ENCODE measurements around the gene ARHGAP18. TPM values are rescaled to one million over a fixed set of nuclear protein-coding genes. Genes with fewer than 3 reads are reported as not detected.

Gene ARHGAP18
- total RNA-seq, 1 donor from 2014 or later = 3.9 TPM

- Mint-ChIP-seq H3K27ac (no peak overlapping the region), H3K4me3 (no peak overlapping the region), H3K9me3 (no peaks in the 10 kb centered on the region), H3K27me3 (ENCODE audit: insufficient read depth, low read depth) (no peaks in the 10 kb centered on the region), H3K4me1 (peaks cover 7% of the 10 kb centered on the region), H3K36me3 (no peaks in the 10 kb centered on the region)
- Histone ChIP-seq H3K4me1 (no peaks in the 10 kb centered on the region), H2AFZ (replicated peaks) (no peak overlapping the region), H3K27me3 (no peaks in the 10 kb centered on the region), H3K4me2 (no peak overlapping the region), H4K20me1 (ENCODE audit: low read depth) (no peaks in the 10 kb centered on the region), H3K36me3 (no peaks in the 10 kb centered on the region), H3F3A (ENCODE audit: low read depth) (no peaks in the 10 kb centered on the region), H3K9me3 (ENCODE audit: low read depth) (no peaks in the 10 kb centered on the region), H3K79me2 (ENCODE audit: low read depth) (no peaks in the 10 kb centered on the region), H3K4me3 (no peak overlapping the region), H3K9ac (no peak overlapping the region), H3K27ac (no peak overlapping the region)
- TF ChIP-seq EZH2phosphoT487 (IDR thresholded peaks at IDR 0.05) (no peak), EZH2 (IDR thresholded peaks at IDR 0.05) (no peak), CTCF (IDR thresholded peaks at IDR 0.05) (no peak)
- DNase-seq (ENCODE audit: low spot score) = no peak
These were observed 7.3 kb upstream of the ARHGAP18 start for GRCh38 chr6:129717277-129717676.

GRCh38 chr6:129713806-129714333 lies 3.9 kb upstream of the ARHGAP18 start:
- Histone ChIP-seq H3K79me2 (ENCODE audit: low read depth) (no peaks in the 10 kb centered on the region), H3K4me2 (no peak overlapping the region), H3K27ac (no peak overlapping the region), H3K9ac (no peak overlapping the region), H3K4me3 (no peak overlapping the region), H3K36me3 (no peaks in the 10 kb centered on the region), H4K20me1 (ENCODE audit: low read depth) (no peaks in the 10 kb centered on the region), H3K27me3 (no peaks in the 10 kb centered on the region), H3K9me3 (ENCODE audit: low read depth) (no peaks in the 10 kb centered on the region), H3F3A (ENCODE audit: low read depth) (peaks cover 16% of the 10 kb centered on the region), H3K4me1 (peaks cover 8% of the 10 kb centered on the region), H2AFZ (replicated peaks) (no peak overlapping the region)
- no peaks in the 10 kb centered on the region for H3K36me3 Mint-ChIP-seq
- H3K9me3 Mint-ChIP-seq = no peaks in the 10 kb centered on the region
- H3K27ac Mint-ChIP-seq = no peak overlapping the region
- peaks cover 10% of the 10 kb centered on the region for H3K27me3 Mint-ChIP-seq (ENCODE audit: insufficient read depth, low read depth)
- peaks cover 22% of the 10 kb centered on the region for H3K4me1 Mint-ChIP-seq
- DNase-seq (ENCODE audit: low spot score) = no peak
- H3K4me3 Mint-ChIP-seq = no peak overlapping the region
- TF ChIP-seq CTCF (IDR thresholded peaks at IDR 0.05) = no peak
- no peak for TF ChIP-seq EZH2 (IDR thresholded peaks at IDR 0.05)
- TF ChIP-seq EZH2phosphoT487 (IDR thresholded peaks at IDR 0.05) = no peak

- Mint-ChIP-seq H3K27me3 (ENCODE audit: insufficient read depth, low read depth) (peaks cover 14% of the 10 kb centered on the region), H3K4me1 (peaks cover 34% of the 10 kb centered on the region), H3K27ac (no peak overlapping the region), H3K36me3 (no peaks in the 10 kb centered on the region), H3K4me3 (peak overlapping the region; percentile 59), H3K9me3 (no peaks in the 10 kb centered on the region)
- Histone ChIP-seq H3K4me3 (no peak overlapping the region), H3K27me3 (no peaks in the 10 kb centered on the region), H3K4me1 (peaks cover 20% of the 10 kb centered on the region), H3K4me2 (no peak overlapping the region), H3K79me2 (ENCODE audit: low read depth) (no peaks in the 10 kb centered on the region), H3K36me3 (no peaks in the 10 kb centered on the region), H3K9me3 (ENCODE audit: low read depth) (no peaks in the 10 kb centered on the region), H3K9ac (no peak overlapping the region), H2AFZ (replicated peaks) (no peak overlapping the region), H4K20me1 (ENCODE audit: low read depth) (no peaks in the 10 kb centered on the region), H3K27ac (no peak overlapping the region), H3F3A (ENCODE audit: low read depth) (peaks cover 16% of the 10 kb centered on the region)
- TF ChIP-seq EZH2phosphoT487 (IDR thresholded peaks at IDR 0.05) (no peak), CTCF (IDR thresholded peaks at IDR 0.05) (no peak), EZH2 (IDR thresholded peaks at IDR 0.05) (no peak)
- no peak for DNase-seq (ENCODE audit: low spot score)
These were observed 1.3 kb upstream of the ARHGAP18 start for GRCh38 chr6:129711271-129711631.

Data from neural progenitor cell (in vitro differentiated cells).